HG02852 (cell line): ENCODE results near the gene CACUL1.
"Not testable (repeated sequence)": the region's sequence is repeated elsewhere in the genome, so short reads cannot be mapped to it uniquely, and the experiment has no call there.

ENCODE experiments used
- ATAC-seq: cut with Tn5 transposase; IDR thresholded peaks from one replicate; pipeline ENCODE4 v1.9.1; 2021; ENCODE audit warnings: mild to moderate bottlenecking, moderate library complexity; ENCODE audit not compliant: unreplicated experiment

CACUL1 gene

GRCh38 chr10:118658762-118659161 lies 96.0 kb downstream of the CACUL1 start:
- ATAC-seq = no peak

- not testable (repeated sequence) for ATAC-seq
Observed at GRCh38 chr10:118658168-118658567, 96.6 kb downstream of the CACUL1 start.

- ATAC-seq = not testable (repeated sequence)
Observed at GRCh38 chr10:118645294-118645693, 109.5 kb downstream of the CACUL1 start.

- ATAC-seq = no peak
Observed at GRCh38 chr10:118642228-118642627, 112.5 kb downstream of the CACUL1 start.

- no peak for ATAC-seq
Observed at GRCh38 chr10:118638680-118639079, 116.1 kb downstream of the CACUL1 start.

- no peak for ATAC-seq
Observed at GRCh38 chr10:118635674-118636402, 118.9 kb downstream of the CACUL1 start.

GRCh38 chr10:118633786-118634185 lies 121.0 kb downstream of the CACUL1 start:
- no peak for ATAC-seq

GRCh38 chr10:118629211-118629610 lies 125.6 kb downstream of the CACUL1 start:
- ATAC-seq = no peak

GRCh38 chr10:118628397-118628796 lies 126.4 kb downstream of the CACUL1 start:
- no peak for ATAC-seq

GRCh38 chr10:118626953-118627352 lies 127.8 kb downstream of the CACUL1 start:
- no peak for ATAC-seq
